ENCODE results near the gene LAMA3. TPM values are rescaled to one million over a fixed set of nuclear protein-coding genes. Genes with fewer than 3 reads are reported as not detected.

LAMA3 gene
- total and polyA plus RNA-seq, 2 donors (not counting 1 experiment from before 2014, with no cell fraction given): 0.75 to 13.2 TPM

GRCh38 chr18:23641143-23641720 lies 48.0 kb upstream of the LAMA3 start:
- Histone ChIP-seq H3K36me3 (ENCODE audit: control insufficient read depth, insufficient read depth, low read length) (no peaks in the 10 kb centered on the region), H3K27me3 (ENCODE audit: control insufficient read depth, insufficient read depth, low read length) (peaks cover 6% of the 10 kb centered on the region), H3K9me3 (ENCODE audit: control insufficient read depth, insufficient read depth, low read depth, low read length) (no peaks in the 10 kb centered on the region), H2AFZ (ENCODE audit: low read length) (no peak overlapping the region), H3K4me1 (ENCODE audit: control insufficient read depth, extremely low read depth, insufficient read depth, low read length) (no peaks in the 10 kb centered on the region), H3K27ac (ENCODE audit: insufficient read depth, low read length) (no peak overlapping the region), H3K4me2 (ENCODE audit: extremely low read depth, insufficient read depth, low read length) (no peak overlapping the region), H4K20me1 (ENCODE audit: control insufficient read depth, extremely low read depth, insufficient read depth, low read length) (no peaks in the 10 kb centered on the region), H3K4me3 (replicated peaks in 1 of 4; ENCODE audit: control extremely low read depth in 1 of 4, insufficient read depth in 1 of 4, low read depth in 3 of 4, low read length in 4 of 4) (no peak overlapping the region), H3K9ac (ENCODE audit: insufficient read depth, low read length) (no peak overlapping the region), H3K79me2 (ENCODE audit: control insufficient read depth, insufficient read depth, low read length) (no peaks in the 10 kb centered on the region)
- no peak for TF ChIP-seq EZH2 (IDR thresholded peaks at IDR 0.05; ENCODE audit: low read length, missing control alignments)
- TF ChIP-seq, protein P1, sequence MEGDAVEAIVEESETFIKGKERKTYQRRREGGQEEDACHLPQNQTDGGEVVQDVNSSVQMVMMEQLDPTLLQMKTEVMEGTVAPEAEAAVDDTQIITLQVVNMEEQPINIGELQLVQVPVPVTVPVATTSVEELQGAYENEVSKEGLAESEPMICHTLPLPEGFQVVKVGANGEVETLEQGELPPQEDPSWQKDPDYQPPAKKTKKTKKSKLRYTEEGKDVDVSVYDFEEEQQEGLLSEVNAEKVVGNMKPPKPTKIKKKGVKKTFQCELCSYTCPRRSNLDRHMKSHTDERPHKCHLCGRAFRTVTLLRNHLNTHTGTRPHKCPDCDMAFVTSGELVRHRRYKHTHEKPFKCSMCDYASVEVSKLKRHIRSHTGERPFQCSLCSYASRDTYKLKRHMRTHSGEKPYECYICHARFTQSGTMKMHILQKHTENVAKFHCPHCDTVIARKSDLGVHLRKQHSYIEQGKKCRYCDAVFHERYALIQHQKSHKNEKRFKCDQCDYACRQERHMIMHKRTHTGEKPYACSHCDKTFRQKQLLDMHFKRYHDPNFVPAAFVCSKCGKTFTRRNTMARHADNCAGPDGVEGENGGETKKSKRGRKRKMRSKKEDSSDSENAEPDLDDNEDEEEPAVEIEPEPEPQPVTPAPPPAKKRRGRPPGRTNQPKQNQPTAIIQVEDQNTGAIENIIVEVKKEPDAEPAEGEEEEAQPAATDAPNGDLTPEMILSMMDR (conservative IDR thresholded peaks at IDR 0.05 in 1 of 2, IDR thresholded peaks at IDR 0.05 in 1 of 2; ENCODE audit: low read depth in 1 of 2, low read length in 2 of 2): no peak
- no peak for DNase-seq (ENCODE audit: low read depth in 2 of 2)

- Histone ChIP-seq H4K20me1 (ENCODE audit: control insufficient read depth, extremely low read depth, insufficient read depth, low read length) (no peaks in the 10 kb centered on the region), H3K27me3 (ENCODE audit: control insufficient read depth, insufficient read depth, low read length) (peaks cover 6% of the 10 kb centered on the region), H2AFZ (ENCODE audit: low read length) (no peak overlapping the region), H3K9ac (ENCODE audit: insufficient read depth, low read length) (no peak overlapping the region), H3K4me3 (replicated peaks in 1 of 4; ENCODE audit: control extremely low read depth in 1 of 4, insufficient read depth in 1 of 4, low read depth in 3 of 4, low read length in 4 of 4) (no peak overlapping the region), H3K79me2 (ENCODE audit: control insufficient read depth, insufficient read depth, low read length) (no peaks in the 10 kb centered on the region), H3K27ac (ENCODE audit: insufficient read depth, low read length) (no peak overlapping the region), H3K4me1 (ENCODE audit: control insufficient read depth, extremely low read depth, insufficient read depth, low read length) (no peaks in the 10 kb centered on the region), H3K4me2 (ENCODE audit: extremely low read depth, insufficient read depth, low read length) (no peak overlapping the region), H3K36me3 (ENCODE audit: control insufficient read depth, insufficient read depth, low read length) (no peaks in the 10 kb centered on the region), H3K9me3 (ENCODE audit: control insufficient read depth, insufficient read depth, low read depth, low read length) (no peaks in the 10 kb centered on the region)
- no peak for DNase-seq (ENCODE audit: low read depth in 2 of 2)
- no peak for TF ChIP-seq EZH2 (IDR thresholded peaks at IDR 0.05; ENCODE audit: low read length, missing control alignments)
- TF ChIP-seq, protein P1 (conservative IDR thresholded peaks at IDR 0.05 in 1 of 2, IDR thresholded peaks at IDR 0.05 in 1 of 2; ENCODE audit: low read depth in 1 of 2, low read length in 2 of 2): no peak
Observed at GRCh38 chr18:23641937-23642666, 47.2 kb upstream of the LAMA3 start.

- no peak for DNase-seq (ENCODE audit: low read depth in 2 of 2)
- Histone ChIP-seq H3K9ac (ENCODE audit: insufficient read depth, low read length) (no peak overlapping the region), H3K4me3 (replicated peaks in 1 of 4; ENCODE audit: control extremely low read depth in 1 of 4, insufficient read depth in 1 of 4, low read depth in 3 of 4, low read length in 4 of 4) (no peak overlapping the region), H3K4me2 (ENCODE audit: extremely low read depth, insufficient read depth, low read length) (no peak overlapping the region), H4K20me1 (ENCODE audit: control insufficient read depth, extremely low read depth, insufficient read depth, low read length) (no peaks in the 10 kb centered on the region), H3K4me1 (ENCODE audit: control insufficient read depth, extremely low read depth, insufficient read depth, low read length) (no peaks in the 10 kb centered on the region), H2AFZ (ENCODE audit: low read length) (no peak overlapping the region), H3K79me2 (ENCODE audit: control insufficient read depth, insufficient read depth, low read length) (no peaks in the 10 kb centered on the region), H3K27ac (ENCODE audit: insufficient read depth, low read length) (no peak overlapping the region), H3K9me3 (ENCODE audit: control insufficient read depth, insufficient read depth, low read depth, low read length) (no peaks in the 10 kb centered on the region), H3K27me3 (ENCODE audit: control insufficient read depth, insufficient read depth, low read length) (peaks cover 8% of the 10 kb centered on the region), H3K36me3 (ENCODE audit: control insufficient read depth, insufficient read depth, low read length) (no peaks in the 10 kb centered on the region)
- TF ChIP-seq EZH2 (IDR thresholded peaks at IDR 0.05; ENCODE audit: low read length, missing control alignments): no peak
- TF ChIP-seq, protein P1 (conservative IDR thresholded peaks at IDR 0.05 in 1 of 2, IDR thresholded peaks at IDR 0.05 in 1 of 2; ENCODE audit: low read depth in 1 of 2, low read length in 2 of 2): no peak
Observed at GRCh38 chr18:23643815-23644490, 45.3 kb upstream of the LAMA3 start.
